Measurements from ENCODE around the gene CCDC17.

Gene CCDC17

GRCh38 chr1:45585110-45585426 lies 38.8 kb downstream of the CCDC17 start:
- DNase-seq, result no peak
- TF ChIP-seq CTCF (IDR thresholded peaks at IDR 0.05; ENCODE audit: low read depth, low read length, missing control alignments), result no peak
- H3K27me3 ChIP-seq (replicated peaks), result no peaks in the 10 kb centered on the region
- peak overlapping the region; percentile 86 for H3K27ac ChIP-seq
- no peaks in the 10 kb centered on the region for H3K36me3 ChIP-seq (replicated peaks)
- in situ Hi-C loops (cut with HindIII; ENCODE audit: low pct_ligation_motif_present, low sequenced_read_pairs), result no loop called here
- H3K4me3 ChIP-seq (ENCODE audit: low read depth, low read length), result peak overlapping the region; percentile 99

- Histone ChIP-seq H3K4me3 (ENCODE audit: low read depth, low read length) (peak overlapping the region; percentile 99), H3K27me3 (replicated peaks) (no peaks in the 10 kb centered on the region), H3K36me3 (replicated peaks) (no peaks in the 10 kb centered on the region), H3K27ac (peak overlapping the region; percentile 86)
- peak; percentile 4 for TF ChIP-seq CTCF (IDR thresholded peaks at IDR 0.05; ENCODE audit: low read depth, low read length, missing control alignments)
- in situ Hi-C loops (cut with HindIII; ENCODE audit: low pct_ligation_motif_present, low sequenced_read_pairs), result no loop called here
- peak; percentile 84 for DNase-seq
Measured at GRCh38 chr1:45584351-45585109, 39.3 kb downstream of the CCDC17 start.

- no peak for TF ChIP-seq CTCF (IDR thresholded peaks at IDR 0.05; ENCODE audit: low read depth, low read length, missing control alignments)
- peak; percentile 86 for DNase-seq
- in situ Hi-C loops (cut with HindIII; ENCODE audit: low pct_ligation_motif_present, low sequenced_read_pairs), result no loop called here
- Histone ChIP-seq H3K36me3 (replicated peaks) (no peaks in the 10 kb centered on the region), H3K27me3 (replicated peaks) (no peaks in the 10 kb centered on the region), H3K27ac (peak within 1 kb of the TSS; percentile 86), H3K4me3 (ENCODE audit: low read depth, low read length) (peak within 1 kb of the TSS; percentile 99)
Measured at GRCh38 chr1:45583666-45584350, 40.0 kb downstream of the CCDC17 start, which contains the start of gene NASP. NASP (plus strand) TSS chr1:45584041; CDS start chr1:45584147, 106 bp downstream.

GRCh38 chr1:45583264-45583665 lies 40.6 kb downstream of the CCDC17 start:
- in situ Hi-C loops (cut with HindIII; ENCODE audit: low pct_ligation_motif_present, low sequenced_read_pairs), result no loop called here

GRCh38 chr1:45574105-45574626 lies 49.7 kb downstream of the CCDC17 start:
- TF ChIP-seq CTCF (IDR thresholded peaks at IDR 0.05; ENCODE audit: low read depth, low read length, missing control alignments), result no peak
- Histone ChIP-seq H3K27me3 (replicated peaks) (no peaks in the 10 kb centered on the region), H3K27ac (no peak overlapping the region), H3K4me3 (ENCODE audit: low read depth, low read length) (no peak overlapping the region), H3K36me3 (replicated peaks) (peaks cover 18% of the 10 kb centered on the region)
- DNase-seq, result no peak
- in situ Hi-C loops (cut with HindIII; ENCODE audit: low pct_ligation_motif_present, low sequenced_read_pairs), result no loop called here

More at GRCh38 chr1:45583264-45583665, 40.6 kb downstream of the CCDC17 start:
- H3K27ac ChIP-seq, result peak overlapping the region; percentile 86
- H3K36me3 ChIP-seq (replicated peaks), result no peaks in the 10 kb centered on the region
- peak; percentile 97 for DNase-seq
- no peaks in the 10 kb centered on the region for H3K27me3 ChIP-seq (replicated peaks)
- peak overlapping the region; percentile 99 for H3K4me3 ChIP-seq (ENCODE audit: low read depth, low read length)
- TF ChIP-seq CTCF (IDR thresholded peaks at IDR 0.05; ENCODE audit: low read depth, low read length, missing control alignments), result no peak

Measured in brain microvascular endothelial cell (primary cell).